Measurements from ENCODE around the gene PEPD.

The PEPD gene

DNA sequence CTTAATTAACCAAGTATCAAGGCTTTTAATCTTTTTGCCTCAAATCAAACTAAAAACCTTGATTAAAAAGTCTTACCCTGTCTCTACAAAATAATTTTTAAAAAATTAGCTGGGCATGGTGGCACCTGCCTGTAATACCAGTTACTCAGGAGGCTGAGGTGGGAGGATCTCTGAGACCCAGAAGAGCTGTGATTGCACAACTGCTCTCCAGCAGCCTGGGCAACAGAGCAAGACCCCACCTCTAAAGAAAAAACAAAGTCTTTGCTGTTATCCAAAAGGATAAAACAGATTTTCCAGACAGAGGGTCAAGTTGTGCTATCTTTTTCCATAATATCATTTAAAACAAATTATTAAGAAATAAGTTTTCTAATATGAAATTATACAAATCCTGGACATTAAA is 174.9 kb downstream of the PEPD start:
- no peak for DNase-seq

DNA sequence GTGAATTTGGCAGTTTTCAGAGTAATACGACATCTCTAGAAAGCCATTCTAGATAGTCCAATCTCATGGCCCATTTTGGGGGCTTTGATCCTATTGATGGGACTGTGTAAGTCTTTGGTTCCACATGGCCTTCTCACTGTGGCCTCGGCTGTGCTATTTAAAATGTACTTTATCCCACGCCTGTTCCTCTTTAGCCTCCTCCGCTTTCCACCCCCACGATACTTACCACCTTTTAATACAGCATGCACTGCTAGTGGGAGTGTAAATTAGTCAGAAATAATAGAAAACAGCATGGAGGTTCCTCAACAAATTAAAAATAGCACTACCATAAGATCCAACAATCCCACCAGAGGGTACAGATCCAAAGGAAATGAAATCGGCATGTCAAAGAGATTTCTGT is 176.4 kb downstream of the PEPD start:
- no peak for DNase-seq

DNA sequence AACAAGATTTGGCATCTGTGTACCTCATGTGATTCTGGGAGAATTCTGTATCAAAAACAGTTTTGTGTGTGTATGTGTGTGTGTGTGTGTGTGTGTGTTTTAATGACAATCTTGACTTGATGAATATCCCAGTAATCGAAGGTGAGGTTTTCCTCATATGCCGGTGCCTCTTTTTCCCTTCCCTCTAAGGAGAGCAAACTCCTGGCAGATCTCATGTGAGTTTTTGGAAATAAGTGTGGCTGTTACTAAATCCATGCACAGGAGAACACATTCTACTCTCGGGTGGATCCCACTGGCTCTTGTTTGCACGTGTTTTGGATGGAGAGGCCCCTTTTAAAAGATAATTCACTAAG is 177.0 kb downstream of the PEPD start:
- DNase-seq = no peak

DNA sequence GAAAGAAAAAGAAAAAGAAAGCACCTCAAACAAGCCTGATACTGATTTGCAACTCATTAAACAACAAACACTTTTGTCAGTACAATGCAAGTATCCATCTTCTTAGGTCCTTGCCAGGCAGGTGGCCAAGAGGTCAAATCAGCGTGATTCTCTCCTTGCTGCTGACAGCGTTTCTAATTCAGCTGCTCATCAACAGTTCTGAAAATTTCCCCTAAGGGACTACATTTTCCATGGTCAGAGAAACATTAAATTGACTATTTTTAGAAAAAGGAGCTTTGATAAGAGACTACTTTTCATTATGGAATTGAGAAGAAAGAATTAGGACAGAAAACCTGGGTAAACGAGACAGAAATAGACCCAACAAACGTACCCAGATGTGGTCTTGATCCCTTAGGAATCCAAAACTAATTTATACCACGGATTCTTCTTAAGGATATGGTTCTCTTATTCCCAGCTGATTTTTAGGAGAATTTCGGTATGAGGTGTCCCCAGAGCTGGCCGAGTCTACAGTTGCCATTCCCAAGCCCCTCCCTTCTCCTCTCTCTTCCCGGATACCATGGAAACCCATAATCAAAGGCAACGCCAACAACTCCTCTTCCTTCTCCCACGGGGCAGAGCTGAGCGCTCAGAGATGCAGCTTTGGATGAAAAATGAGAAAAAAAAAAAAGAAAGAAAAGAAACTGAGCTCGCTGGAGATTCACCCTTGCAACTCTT is 177.6 kb downstream of the PEPD start:
- no peak for DNase-seq

DNA sequence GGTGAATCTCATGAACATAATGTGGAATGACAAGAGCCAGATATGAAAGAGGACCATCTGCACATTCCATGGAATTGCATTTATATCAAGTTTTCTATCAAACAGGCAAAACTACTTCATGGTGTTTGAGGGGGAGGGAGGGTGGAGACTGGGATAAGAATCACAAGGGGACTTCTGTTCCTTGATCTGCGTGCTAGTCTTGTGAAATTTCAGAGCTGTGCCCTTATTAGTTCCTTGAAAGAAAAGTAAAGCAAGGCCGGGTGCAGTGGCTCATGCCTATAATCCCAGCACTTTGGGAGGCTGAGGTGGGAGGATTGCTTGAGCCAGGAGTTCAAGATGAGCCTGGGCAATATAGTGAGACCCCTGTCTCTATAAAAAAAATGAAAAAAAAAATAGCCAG is 178.3 kb downstream of the PEPD start:
- no peak for DNase-seq

DNA sequence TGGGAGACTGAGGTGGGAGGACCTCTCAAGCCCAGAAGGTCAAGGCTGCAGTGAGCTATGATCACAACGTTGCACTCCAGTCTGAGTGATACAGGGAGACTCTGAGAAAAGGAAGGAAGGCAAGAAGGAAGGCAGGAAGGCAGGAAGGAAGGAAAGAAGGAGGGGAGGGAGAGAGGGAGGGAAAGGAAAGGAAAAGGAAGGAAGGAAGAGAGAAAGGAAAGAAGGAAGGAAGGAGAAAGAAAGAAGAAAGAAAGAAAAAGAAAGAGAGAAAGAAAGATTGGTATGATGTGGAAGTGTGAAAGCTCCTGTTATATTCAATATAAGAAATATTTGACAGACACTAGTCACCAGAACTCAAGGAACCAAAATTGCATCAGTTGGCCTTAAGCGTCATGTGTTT is 180.6 kb downstream of the PEPD start:
- no peak for DNase-seq

DNA sequence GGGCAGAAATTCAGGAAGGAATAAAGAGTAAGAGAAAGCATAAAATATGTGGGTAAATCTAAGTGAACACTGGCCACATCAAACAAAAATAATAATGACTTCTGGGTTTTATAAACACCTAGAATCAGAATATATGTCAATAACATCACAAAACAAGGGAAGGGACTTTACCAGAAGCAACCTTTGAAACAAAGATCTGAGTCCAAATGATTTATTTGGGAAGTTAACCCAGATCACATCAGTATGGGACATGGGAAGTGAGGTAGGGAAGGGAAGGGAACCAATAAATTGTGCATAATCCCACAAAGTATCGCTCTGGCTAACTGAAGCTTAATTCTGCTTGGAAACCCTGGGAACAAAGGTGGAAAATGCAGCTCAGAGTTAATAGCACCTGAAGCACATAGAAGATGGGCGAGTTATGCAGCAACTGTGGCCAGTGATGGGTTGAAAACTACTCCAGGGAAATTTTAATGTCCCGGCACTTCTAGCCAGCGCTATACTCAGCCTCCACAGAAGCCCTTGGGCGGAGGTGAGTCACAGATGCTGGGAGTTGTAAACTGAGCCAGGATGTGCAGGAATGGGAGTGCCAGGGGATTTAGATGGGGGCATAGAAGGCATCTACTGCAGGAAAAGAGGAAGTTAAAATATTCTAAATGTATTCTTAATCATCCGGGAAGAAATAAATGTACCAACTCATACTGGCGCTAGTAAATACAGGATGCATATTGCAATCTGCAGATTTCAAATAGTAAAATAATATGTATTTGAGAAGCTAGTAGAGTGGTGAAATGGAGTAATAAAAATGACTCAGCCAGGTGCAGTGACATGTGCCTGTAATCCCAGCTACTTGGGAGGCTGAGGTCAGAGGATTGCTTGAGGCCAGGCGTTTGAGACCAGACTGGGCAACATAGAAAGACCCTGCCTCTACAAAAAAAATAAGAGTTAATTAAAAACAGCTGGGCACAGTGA is 182.3 kb downstream of the PEPD start:
- DNase-seq = peak; percentile 20

Data from suppressor macrophage treated with lipopolysaccharide for 4 hours (primary cell).